ENCODE measurements around the gene ANGPTL7. TPM values are rescaled to one million over a fixed set of nuclear protein-coding genes. Genes with fewer than 3 reads are reported as not detected.
"Not testable (repeated sequence)": the region's sequence is repeated elsewhere in the genome, so short reads cannot be mapped to it uniquely, and the experiment has no call there.

Gene ANGPTL7
- total RNA-seq, 3 donors from 2014 or later = 6.6 to 30.3 (median 20.0) TPM

DNA sequence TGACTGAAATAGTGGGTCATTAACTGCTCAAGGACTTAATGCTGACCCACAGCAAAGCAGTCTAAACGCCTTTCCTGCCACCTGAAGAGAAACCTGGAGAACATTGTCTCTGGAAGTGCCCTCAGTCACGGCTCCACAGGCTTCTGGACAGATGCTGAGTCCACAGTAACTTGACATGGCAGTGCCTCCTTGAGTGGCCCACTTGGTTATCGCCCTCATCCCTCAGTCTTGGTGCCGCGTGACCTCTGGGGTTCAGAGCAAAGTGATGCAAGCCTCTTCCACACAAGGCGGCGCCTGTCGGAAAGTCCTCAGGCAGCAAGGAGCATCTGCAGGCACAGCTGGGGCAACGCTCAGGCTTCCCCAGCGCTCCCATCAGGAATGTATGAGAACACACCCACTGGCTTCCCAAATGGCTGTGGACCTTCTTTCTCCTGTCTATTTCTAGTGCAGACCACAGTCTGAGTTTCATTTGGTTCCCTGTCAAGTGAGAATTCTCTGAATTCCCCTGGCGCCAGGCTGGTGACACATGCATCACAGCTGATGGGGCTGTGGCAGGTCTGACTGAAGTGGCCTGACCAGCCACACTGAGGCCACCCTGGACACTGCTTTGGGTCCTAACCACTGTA, 13.0 kb upstream of the ANGPTL7 start:
- DNase-seq (ENCODE audit: low spot score in 2 of 2) = no peak
- intact Hi-C loops (cut with DNase I; ENCODE audit: low total_unique reads) = loop anchor here (5.0 kb wide), 1 partner anchor 51 kb away; no protein-coding TSS in a partner anchor
- TF ChIP-seq POLR2A (IDR thresholded peaks at IDR 0.05) = no peak
- TF ChIP-seq POLR2AphosphoS5 (IDR thresholded peaks at IDR 0.05) = no peak
- TF ChIP-seq, protein P1, sequence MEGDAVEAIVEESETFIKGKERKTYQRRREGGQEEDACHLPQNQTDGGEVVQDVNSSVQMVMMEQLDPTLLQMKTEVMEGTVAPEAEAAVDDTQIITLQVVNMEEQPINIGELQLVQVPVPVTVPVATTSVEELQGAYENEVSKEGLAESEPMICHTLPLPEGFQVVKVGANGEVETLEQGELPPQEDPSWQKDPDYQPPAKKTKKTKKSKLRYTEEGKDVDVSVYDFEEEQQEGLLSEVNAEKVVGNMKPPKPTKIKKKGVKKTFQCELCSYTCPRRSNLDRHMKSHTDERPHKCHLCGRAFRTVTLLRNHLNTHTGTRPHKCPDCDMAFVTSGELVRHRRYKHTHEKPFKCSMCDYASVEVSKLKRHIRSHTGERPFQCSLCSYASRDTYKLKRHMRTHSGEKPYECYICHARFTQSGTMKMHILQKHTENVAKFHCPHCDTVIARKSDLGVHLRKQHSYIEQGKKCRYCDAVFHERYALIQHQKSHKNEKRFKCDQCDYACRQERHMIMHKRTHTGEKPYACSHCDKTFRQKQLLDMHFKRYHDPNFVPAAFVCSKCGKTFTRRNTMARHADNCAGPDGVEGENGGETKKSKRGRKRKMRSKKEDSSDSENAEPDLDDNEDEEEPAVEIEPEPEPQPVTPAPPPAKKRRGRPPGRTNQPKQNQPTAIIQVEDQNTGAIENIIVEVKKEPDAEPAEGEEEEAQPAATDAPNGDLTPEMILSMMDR (IDR thresholded peaks at IDR 0.05) = no peak
- H3K36me3 ChIP-seq = no peaks in the 10 kb centered on the region
- no peaks in the 10 kb centered on the region for H3K9me3 ChIP-seq
- H3K27ac ChIP-seq = no peak overlapping the region
- H3K4me3 ChIP-seq = no peak overlapping the region
- no peaks in the 10 kb centered on the region for H3K4me1 ChIP-seq
- H3K27me3 ChIP-seq = no peaks in the 10 kb centered on the region

DNA sequence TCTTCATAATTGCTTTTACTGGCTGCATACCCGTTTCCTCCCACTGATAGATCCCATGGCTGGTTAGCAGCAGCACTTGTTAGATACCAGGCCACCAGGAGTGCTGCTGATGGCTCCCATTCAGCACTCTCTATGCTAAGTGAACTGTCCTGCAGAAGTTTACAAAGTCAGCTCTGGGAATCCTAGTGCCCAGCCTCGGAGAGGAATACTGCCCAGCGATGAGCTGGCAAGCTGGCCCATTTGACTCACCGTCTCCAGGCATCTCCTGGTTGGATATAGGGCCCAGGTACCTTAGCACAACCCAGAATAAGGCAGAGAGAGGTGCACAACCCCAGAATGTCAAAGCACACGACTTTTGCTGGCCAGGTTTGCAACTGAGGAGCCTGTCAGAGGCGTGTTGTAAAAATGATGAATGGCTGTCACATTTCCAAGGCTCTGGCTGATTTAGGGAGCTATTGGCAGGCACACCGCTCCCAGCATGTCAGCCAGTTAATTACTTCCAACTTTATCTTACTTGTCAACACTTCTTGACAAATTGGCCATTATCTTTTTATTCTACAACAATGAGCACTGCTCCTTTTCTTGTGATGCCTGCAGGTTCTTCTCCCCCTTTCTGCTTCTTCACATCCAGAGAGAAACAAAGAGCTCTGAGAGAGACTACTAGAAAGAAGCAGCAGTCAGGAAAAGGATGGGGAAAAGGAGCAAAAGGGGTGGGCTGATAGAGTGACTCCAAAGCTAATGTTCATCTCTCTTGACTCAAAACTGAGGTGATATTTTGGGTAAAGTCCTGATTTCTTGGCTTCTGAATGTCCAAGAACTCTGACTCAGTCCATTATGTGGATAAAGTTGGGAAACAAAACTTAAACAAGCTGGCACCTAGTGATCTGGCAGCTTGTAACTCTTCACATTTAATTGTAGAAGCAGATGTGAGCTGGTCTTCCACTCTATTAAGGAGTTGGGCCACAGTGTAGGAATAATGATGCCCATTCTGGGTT, 10.8 kb upstream of the ANGPTL7 start:
- Histone ChIP-seq H3K36me3 (no peaks in the 10 kb centered on the region), H3K27me3 (no peaks in the 10 kb centered on the region), H3K4me3 (no peak overlapping the region), H3K9me3 (no peaks in the 10 kb centered on the region), H3K4me1 (no peaks in the 10 kb centered on the region), H3K27ac (peak overlapping the region in 1 of 2 donors; percentile 34)
- intact Hi-C loops (cut with DNase I; ENCODE audit: low total_unique reads) = loop anchor here (5.0 kb wide), 1 partner anchor 49 kb away; no protein-coding TSS in a partner anchor
- no peak for DNase-seq (ENCODE audit: low spot score in 2 of 2)
- TF ChIP-seq, protein P1 (IDR thresholded peaks at IDR 0.05) = no peak
- TF ChIP-seq POLR2AphosphoS5 (IDR thresholded peaks at IDR 0.05) (no peak), POLR2A (IDR thresholded peaks at IDR 0.05) (no peak)

DNA sequence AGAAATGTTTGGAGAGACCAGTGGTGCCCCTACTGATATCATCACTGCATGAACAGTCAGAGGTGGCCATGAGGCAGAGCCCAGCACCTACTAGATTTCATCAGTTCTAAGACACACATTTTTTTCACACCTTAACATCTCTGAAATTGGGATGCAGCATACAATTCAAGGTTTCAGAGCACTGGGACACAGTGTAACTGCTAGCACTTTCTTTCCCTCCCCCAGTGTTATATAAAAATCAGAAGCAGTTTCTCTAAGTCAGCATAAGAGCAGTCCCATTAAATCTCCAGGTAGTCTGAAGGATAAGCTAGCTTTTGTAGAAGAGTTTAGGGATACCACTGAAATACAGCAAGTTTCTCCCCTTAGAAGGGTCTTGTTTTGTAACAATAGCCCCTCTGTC, 10.0 kb upstream of the ANGPTL7 start:
- intact Hi-C loops (cut with DNase I; ENCODE audit: low total_unique reads) = loop anchor here (5.0 kb wide), 1 partner anchor 48 kb away; no protein-coding TSS in a partner anchor
- no peaks in the 10 kb centered on the region for H3K27me3 ChIP-seq
- no peak for DNase-seq (ENCODE audit: low spot score in 2 of 2)
- TF ChIP-seq, protein P1 (IDR thresholded peaks at IDR 0.05) = no peak
- TF ChIP-seq POLR2AphosphoS5 (IDR thresholded peaks at IDR 0.05) = no peak
- H3K36me3 ChIP-seq = no peaks in the 10 kb centered on the region
- H3K9me3 ChIP-seq = no peaks in the 10 kb centered on the region
- H3K27ac ChIP-seq = no peak overlapping the region
- no peak overlapping the region for H3K4me3 ChIP-seq
- no peaks in the 10 kb centered on the region for H3K4me1 ChIP-seq

DNA sequence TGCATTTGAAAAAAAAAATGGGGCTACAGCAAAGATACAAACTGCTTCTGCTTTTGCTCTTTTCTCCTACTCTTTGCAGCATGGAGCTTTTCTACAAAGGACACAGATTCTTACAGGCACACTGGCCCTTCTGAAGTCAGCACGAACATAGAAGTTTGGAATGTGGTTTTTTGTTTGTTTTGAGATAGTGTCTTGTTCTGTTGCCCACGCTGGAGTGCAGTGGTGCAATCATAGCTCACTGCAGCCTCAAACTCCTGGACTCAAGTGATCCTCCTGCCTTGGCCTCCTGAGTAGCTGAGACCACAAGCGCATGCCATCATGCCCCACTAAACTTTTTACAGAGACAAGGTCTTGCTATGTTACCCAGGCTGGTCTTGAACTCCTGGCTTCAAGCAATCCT, 9.4 kb upstream of the ANGPTL7 start:
- not testable (repeated sequence) for DNase-seq (ENCODE audit: low spot score in 2 of 2); H3K9me3 ChIP-seq; H3K4me1 ChIP-seq; H3K36me3 ChIP-seq; H3K27me3 ChIP-seq; H3K27ac ChIP-seq; H3K4me3 ChIP-seq
- intact Hi-C loops (cut with DNase I; ENCODE audit: low total_unique reads) = loop anchor here (5.0 kb wide), 1 partner anchor 48 kb away; no protein-coding TSS in a partner anchor

DNA sequence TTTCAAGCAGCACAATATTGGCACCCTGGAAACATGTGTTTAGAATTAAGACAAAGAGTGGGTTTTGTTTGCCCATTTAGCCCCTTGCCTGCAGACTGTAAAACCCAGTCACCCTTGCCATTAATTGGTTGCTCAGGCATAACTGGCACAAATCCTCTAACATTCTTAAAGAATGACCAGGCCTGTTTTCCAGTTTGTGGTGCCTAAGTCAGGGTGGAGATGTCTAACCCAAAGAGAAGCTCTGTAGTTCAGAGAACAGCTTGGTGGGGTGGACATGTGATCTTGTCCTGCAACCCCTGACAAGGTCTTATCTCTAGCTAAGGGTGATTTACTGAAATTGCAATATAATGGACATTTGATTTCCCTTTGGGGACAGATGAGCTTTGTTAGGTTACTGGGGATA, 8.8 kb upstream of the ANGPTL7 start:
- Histone ChIP-seq H3K36me3 (no peaks in the 10 kb centered on the region), H3K27ac (no peak overlapping the region), H3K9me3 (no peaks in the 10 kb centered on the region), H3K27me3 (no peaks in the 10 kb centered on the region), H3K4me3 (no peak overlapping the region), H3K4me1 (no peaks in the 10 kb centered on the region)
- intact Hi-C loops (cut with DNase I; ENCODE audit: low total_unique reads) = no loop called here
- TF ChIP-seq POLR2A (IDR thresholded peaks at IDR 0.05) = no peak
- no peak for TF ChIP-seq POLR2AphosphoS5 (IDR thresholded peaks at IDR 0.05)
- TF ChIP-seq, protein P1 (IDR thresholded peaks at IDR 0.05) = no peak
- DNase-seq (ENCODE audit: low spot score in 2 of 2) = no peak

Measured in breast epithelium (tissue), 4 donors.